ENCODE results near the gene PTPN7. TPM values are rescaled to one million over a fixed set of nuclear protein-coding genes. Genes with fewer than 3 reads are reported as not detected.

PTPN7 gene
- 1 to 10 TPM; 1.2 to 2.2 TPM for total RNA-seq
- long read RNA-seq, donor 1, partial matches to known transcripts, result 1 of 9 reads
- long read RNA-seq, donor 1, other reads (novel, unspliced or antisense), result 7 of 9 reads
- long read RNA-seq, donor 2, partial matches to known transcripts, result 1 of 2 reads
- long read RNA-seq, donor 2, other reads (novel, unspliced or antisense), result 0 of 2 reads

DNA sequence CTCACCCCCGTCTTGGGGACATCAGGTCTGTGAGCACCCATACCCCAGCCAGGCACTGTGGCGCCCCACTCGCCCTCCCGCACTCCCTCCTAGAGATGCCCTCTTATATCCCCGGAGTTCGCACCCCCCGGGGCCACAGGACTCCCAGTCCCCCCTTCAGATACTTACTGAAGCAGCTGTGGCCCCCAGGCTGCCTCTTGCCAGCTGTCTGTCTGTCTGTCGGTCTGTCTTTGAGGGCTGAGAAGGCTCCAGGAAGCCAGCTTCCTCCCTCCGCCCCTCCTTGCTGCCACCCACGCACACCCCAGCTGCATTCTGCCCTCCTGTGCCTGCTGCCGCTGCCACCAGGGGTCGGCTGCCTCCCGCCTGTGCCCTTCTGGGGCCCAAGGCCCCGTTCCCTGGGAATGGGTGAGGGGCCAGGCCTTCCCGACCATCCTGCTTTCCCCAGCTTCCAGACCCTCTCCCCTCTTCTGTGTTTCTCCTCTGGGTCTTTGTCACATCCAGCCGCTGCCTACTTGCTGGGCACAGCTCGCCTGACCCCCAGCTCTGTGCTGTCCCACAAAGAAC is at the start of gene PTPN7:
TSS of gene PTPN7 (minus strand) at position 226 of the 564 bp plus-strand sequence. CDS start 1,200 bp downstream, outside the sequence.
- no peak for DNase-seq (ENCODE audit: low spot score)
- intact Hi-C loops (cut with DNase I), result no loop called here

DNA sequence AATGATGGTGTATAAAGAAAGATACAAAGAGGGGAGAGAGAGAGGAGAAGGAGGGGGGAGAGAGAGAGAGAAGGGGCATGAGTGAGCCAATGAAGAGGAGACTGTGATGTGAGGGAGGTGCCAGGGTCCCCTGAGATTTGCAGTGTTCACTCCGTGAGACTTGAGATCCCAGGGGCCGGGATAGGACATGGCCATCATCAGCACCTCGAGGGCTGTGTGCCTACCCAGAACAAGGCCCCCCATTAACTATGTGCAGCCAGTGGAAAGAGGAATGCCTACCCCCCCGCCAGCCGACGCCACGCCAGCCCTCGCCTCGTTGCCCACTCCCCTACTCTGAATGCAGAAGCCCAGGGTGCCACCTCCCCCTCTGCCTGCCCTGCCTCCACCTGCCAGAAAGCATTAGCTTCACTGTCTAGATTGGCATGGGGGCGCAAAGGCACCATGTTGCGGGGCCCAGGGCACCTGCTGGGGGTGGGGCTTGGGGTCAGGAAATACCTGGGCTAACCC is 48.0 kb upstream of the PTPN7 start:
- intact Hi-C loops (cut with DNase I), result no loop called here
- DNase-seq (ENCODE audit: low spot score), result no peak

DNA sequence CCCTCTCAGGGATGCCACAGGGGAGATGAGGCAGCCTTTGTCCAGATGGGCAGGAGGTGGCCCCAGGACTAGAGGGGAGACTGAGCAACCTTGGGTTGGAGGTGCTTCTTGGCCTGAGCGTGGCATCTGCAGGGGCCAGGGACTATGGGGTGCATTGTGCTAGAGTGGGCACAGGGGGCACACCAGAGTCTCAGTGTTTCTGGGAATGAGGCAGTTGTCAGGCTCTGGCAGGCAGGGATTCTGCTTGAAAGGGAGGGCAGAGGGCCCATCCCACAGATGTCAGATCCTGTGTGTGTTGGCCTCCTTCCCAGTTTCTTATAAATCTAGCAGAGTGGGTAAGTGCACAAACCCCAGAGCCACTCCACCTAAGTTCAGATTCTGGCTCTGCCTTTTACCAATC is 46.9 kb upstream of the PTPN7 start:
- no peak for DNase-seq (ENCODE audit: low spot score)
- intact Hi-C loops (cut with DNase I), result no loop called here

DNA sequence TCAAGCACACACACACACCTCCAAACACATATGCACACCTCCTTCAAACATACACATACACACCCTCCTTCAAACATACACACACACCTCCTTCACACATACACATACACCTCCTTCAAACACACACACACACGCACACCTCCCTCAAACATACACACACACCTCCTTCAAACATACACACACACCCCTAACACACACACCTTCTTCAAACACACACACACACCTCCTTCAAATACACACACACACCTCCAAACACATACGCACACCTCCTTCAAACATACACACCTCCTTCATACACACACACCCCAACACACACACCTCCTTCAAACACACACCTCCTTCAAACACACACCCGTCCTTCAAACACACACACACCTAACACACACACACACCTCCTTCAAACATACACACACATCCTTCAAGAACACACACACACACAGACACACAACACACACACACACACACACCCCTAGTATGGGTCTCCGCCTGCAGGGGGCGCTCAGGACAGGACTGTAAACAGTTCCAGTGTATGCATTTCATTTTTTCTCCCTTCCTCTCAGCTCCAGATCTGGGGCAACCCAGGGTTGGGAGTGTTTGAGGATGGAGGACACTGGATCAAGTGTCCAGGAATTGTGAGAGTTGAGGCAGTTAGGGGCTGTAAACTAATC is 45.3 kb upstream of the PTPN7 start:
- DNase-seq (ENCODE audit: low spot score), result no peak
- intact Hi-C loops (cut with DNase I), result no loop called here

DNA sequence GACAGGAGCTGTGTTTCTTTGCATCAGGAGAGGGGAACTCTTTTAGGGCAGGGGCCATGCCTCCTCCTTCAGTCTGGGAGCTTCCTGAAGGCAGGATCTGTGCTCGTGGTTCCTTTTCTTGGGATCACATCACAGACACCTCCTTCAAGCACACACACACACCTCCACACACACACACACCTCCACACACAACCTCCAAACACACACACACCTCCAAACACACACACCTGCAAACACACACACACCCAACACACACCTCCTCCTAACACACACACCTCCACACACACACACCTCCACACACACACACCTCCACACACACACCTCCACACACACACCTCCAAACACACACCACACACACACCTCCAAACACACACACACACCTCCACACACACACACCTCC is 43.7 kb upstream of the PTPN7 start:
- intact Hi-C loops (cut with DNase I), result no loop called here
- DNase-seq (ENCODE audit: low spot score), result no peak

DNA sequence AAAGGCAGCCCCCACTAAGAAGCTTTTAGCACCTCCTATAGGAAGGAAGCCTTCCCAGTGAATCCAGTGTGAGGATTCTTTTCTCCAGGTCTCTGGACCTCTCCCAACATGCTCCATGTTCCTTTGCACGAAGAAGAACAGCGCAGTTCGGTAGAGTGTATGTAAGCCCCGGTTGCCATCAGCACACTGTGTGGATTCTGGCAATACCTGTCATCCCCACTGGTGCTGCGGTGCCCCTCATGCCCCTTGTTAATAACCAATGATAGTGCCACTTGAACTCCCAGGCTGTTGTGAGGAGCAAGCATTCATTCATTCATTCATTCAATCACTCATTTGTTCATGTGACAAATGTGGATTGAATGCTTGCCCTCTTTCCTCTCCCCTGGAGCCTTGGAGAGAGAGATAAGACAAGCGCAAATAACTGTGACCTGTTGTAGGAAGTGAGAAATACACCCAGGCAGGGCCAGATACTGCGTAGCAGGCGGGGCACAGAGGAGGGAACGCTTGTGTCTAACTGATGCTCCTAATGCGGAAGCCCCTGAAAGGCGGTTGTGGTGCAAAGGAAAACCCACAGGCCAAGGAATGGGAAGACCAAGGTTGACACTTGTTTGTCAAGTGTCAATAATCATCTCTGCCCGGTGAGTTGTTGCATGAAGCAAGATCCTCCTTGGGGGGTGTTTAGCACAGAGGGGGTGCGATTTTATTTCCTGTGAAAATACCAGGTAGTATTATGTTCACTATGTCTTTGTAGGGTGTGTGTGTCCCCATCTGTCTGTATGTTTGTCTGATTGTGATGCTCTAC is 43.0 kb upstream of the PTPN7 start:
- no peak for DNase-seq (ENCODE audit: low spot score)
- intact Hi-C loops (cut with DNase I), result no loop called here

DNA sequence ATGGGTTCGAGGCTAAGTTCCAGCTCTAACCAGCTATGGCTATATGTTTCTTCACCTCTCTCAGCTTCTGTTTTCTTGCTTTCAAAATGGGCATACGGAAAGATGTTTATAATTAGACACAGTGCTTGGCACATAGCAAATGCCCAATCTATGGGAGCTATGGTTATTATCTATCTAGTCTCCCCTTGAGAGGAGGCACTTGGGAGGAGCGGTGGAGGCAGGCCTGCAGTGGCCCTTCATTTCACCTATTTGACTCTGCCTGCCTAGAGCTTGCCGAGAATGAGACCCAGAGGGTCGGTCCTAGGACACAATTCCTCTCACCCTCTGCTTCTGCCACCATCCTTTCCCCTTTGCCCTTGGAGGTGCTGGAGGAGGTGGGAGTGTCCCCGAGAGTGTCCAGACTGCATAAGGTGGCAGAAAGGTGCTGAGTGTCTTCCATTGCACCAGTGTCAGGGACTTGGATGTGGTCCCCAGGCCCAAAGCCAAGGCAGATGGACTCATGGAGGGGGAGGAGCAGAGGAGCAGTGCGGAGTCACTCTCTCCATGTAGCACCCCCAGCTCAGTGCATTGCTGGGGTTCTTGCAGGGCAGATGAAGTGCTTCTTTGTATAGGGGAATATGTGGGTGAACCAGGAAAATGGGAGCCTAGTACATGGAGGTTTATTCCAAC is 42.2 kb upstream of the PTPN7 start:
- intact Hi-C loops (cut with DNase I), result no loop called here
- DNase-seq (ENCODE audit: low spot score), result no peak

DNA sequence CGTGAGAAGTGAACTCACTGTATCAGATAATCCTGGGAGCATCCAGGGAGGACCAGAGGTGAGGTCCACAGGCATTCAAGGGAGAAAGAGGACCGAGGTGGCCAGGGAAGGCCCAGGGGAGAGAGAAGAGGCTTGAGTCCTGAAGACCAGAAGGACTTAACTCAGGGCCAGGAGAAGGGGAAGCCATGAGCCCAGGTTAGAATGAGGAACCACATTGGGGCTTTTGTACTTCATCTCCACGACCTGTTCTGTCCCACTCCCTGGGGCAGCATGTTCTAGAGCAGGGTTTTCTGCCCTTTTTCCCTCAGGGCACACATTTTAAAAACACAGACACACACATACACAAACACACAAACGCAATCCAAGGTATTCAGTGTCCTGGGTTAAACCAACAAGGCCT is 41.6 kb upstream of the PTPN7 start:
- DNase-seq (ENCODE audit: low spot score), result no peak
- intact Hi-C loops (cut with DNase I), result no loop called here

DNA sequence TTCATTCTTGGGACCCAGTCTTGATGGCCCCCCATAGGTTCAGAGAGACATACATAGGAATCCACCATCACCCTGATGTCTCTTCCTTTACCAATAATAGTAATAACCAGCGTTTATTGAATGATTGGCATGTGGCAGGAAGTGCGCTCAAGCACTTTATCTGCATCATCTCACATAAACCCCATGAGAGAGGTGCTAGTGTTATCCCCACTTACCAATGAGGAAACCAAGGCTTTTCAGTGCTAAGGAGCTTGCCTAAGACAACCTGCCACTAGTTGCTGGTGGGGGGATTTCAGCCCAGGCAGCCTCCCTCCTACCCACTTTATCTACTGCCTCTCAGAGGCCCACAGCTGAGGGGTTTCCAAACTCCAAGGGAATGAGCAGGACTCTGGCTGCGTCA is 40.9 kb upstream of the PTPN7 start:
- no peak for DNase-seq (ENCODE audit: low spot score)
- intact Hi-C loops (cut with DNase I), result no loop called here

DNA sequence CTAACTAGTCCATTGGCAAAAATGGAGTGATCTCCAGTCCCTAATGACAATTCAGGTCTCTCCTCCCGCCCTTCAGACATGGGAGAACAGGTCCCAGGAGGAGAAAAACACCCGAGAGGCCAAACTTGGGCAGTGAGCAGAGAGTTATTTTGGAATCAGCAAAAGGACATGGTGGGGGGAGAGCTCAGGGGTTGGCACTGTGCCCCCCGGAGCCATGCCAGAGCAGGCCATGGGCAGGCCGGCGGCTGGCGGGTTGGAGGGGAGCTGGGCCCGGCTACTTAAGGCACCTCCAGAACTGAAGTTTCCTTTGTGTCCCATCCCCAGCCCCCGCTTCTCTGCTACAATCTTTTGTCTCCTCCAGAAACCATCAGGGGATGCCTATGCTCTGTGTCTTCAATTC is 40.3 kb upstream of the PTPN7 start:
- no peak for DNase-seq (ENCODE audit: low spot score)
- intact Hi-C loops (cut with DNase I), result no loop called here

DNA sequence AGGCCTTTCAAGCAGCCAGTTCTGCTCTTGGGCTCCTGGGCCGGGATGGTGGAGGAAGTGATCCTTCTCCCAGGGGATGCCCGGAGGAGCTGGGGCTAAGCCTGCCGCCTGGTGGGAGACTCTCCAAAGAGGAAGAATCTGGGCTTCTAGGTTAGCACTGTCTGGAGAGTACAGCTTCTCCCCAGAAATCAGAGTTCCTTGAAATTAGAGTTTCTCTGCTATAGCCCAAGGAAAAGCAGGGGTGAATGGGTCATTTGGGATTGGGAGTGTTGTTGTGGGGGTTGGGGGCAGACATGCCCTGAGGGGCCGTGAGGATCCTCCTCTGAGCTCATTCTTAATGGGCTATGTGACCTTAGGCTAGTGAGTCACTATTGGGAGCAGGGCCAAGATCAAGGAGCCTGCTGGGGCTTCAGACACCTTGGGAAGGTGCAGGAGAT is 39.7 kb upstream of the PTPN7 start:
- DNase-seq (ENCODE audit: low spot score), result no peak
- intact Hi-C loops (cut with DNase I), result no loop called here

DNA sequence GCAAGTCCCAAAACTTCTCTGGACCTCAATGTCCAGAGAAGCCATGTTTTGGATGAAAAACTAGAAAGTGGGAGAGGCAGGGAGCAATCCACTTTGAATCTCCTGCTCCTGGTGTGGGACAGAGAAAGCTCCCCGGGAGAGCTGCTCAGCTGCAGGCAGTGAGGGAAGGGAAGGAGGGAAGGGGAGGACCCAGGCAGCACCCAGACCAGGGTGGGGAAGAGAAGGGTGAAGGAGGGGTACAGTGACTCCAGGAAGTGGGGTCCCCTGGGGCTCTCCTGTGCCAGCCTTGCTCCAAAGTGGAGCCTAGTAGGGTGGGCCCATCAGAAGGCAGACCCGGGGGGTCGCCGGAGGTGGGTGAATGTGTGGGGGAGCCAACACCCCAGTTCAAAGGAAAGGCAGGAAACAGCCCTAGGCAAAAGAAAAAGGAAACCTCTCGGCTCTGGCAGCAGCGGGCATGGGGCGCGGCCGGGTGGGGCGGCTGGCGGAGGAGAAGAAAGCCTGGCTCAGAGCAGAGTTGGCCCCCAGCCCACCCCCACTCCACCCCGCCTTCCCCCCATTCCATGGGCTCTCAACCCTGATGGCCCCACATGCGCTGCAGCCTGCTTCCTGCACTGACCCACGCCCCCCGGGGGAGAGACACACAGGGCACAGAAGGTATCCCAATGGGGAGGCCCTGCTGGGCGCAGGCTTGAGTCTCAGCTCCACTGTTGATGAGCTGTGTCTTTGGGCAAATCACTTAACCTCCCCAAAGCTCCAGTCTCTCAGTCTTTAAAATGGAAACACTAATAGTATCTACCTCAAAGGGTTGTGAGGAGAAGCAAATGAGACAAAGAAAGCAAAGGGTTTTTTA is 38.9 kb upstream of the PTPN7 start:
- DNase-seq (ENCODE audit: low spot score), result no peak
- intact Hi-C loops (cut with DNase I), result no loop called here

DNA sequence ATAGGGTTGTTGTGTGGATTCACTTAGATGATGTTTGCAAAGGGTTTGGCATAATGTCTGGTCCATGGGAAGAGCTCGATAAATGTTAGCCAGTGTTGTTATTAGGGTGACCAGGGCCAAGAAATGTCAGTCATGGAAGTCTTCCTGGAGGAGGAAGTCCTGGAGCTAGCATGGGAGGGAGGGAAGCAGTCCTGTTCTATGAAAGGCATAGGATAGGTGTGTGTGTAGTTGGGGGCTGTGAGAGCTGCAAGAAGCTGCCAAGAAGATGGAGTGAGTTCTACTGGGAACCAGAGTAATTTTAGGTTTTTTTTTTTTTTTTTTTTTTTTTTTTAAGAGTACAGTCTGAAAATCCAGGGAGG is 37.9 kb upstream of the PTPN7 start:
- intact Hi-C loops (cut with DNase I), result no loop called here
- DNase-seq (ENCODE audit: low spot score), result no peak

DNA sequence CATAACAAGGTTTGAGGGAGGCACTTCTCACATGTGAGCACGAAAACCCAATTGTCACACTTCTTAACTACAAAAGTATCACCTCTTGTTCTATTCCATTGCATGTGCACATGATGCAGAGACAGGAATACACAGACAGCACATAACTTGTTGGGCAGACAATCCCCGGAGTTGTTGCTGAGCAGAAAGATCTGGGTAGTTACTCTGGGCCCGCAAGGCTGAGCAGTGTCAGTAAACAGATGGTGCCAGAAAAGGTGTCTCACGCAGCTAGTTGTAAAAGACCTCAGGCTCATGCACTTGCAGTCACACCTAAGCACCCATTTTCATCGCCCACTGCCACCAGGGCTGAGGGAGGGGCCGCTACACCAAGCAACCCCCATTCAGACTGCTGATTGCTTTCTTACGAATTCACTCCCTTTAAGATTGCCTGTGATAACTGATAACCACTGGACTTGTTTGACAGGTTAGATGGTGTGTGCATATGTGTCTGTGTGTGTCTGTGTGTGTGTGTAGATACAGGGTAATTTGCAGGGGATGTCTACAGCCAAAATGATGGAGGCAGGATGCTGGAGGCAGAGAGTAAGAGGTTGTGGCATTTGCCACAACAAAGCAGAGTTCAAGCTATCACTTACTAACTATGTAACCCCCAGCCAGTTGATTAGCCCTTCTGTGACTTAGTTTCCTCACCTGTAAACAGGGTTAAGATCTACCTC is 37.4 kb upstream of the PTPN7 start:
- intact Hi-C loops (cut with DNase I), result no loop called here
- no peak for DNase-seq (ENCODE audit: low spot score)

DNA sequence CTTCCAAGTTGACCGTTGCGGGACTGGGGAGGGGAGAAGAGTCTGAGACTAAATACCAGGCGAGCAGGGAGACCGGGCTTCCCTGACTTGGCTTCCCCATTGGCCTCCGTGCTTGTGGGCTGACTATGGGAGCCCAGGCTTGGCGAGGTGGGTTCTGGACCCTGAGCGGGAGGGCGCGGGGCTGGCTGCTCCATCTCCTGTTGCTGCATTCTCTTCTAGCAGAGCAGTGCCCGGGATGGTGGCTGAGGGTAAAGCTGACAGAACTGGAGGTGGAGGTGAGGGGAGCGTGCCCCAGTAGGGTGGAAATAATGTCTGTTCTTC is 33.9 kb upstream of the PTPN7 start:
- intact Hi-C loops (cut with DNase I), result loop anchor here in 1 of 2 donors (5.0 kb wide), 1 partner anchor 828 kb away; no protein-coding TSS in a partner anchor
- DNase-seq (ENCODE audit: low spot score), result no peak

DNA sequence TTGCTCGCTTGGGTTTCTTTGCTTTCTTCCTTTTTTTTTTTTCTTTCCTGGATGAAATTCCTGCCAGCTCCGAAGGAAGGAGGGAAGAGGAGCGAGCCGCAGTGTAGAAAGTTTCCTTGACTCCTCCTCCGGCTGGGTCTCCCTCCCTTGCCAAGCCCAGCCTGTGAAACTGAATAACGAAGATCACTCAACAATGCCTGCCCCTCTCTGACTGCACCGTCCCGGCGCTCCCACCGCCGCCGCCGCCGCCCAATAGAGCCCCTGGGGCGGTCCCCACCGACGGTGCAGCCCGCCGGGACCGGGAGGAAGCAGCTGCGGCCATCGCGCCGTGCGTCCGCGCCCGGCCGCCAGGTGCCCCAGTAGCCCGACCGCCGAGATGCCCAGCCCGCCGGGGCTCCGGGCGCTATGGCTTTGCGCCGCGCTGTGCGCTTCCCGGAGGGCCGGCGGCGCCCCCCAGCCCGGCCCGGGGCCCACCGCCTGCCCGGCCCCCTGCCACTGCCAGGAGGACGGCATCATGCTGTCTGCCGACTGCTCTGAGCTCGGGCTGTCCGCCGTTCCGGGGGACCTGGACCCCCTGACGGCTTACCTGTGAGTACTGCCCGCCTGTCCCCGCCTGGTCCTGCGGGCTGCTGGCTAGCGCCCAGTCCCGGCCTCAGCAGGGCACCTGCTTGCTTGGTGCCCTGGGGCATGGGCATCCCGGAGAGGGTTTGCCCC is 33.4 kb upstream of the PTPN7 start, which contains the start of gene LGR6:
TSS of gene LGR6 (plus strand) at position 186 of the 714 bp plus-strand sequence. CDS start at position 377, 191 bp downstream.
- intact Hi-C loops (cut with DNase I), result loop anchor here (2.0 to 5.0 kb wide), 2 partner anchors 121 to 829 kb away; no protein-coding TSS in a partner anchor
- no peak for DNase-seq (ENCODE audit: low spot score)
